GM18499 (cell line): ENCODE measurements around the gene SGTB.

Experiments used
- ATAC-seq: cut with Tn5 transposase; IDR thresholded peaks from one replicate; pipeline ENCODE4 v1.9.1; 2021; ENCODE audit warnings: moderate number of reproducible peaks; ENCODE audit not compliant: insufficient read depth, unreplicated experiment

The SGTB gene

GRCh38 chr5:65721720-65722574 is at the start of gene SGTB, which contains the start of gene NLN:
TSS of gene SGTB (minus strand) at chr5:65722109. CDS start at chr5:65720807, 1,302 bp downstream.
TSS of gene NLN (plus strand) at chr5:65722205. CDS start at chr5:65722374, 169 bp downstream.
- ATAC-seq = peak; percentile 57

- ATAC-seq = no peak
Measured at GRCh38 chr5:65771266-65771665, 49.4 kb upstream of the SGTB start.

GRCh38 chr5:65769539-65769938 is 47.6 kb upstream of the SGTB start:
- ATAC-seq = no peak

- no peak for ATAC-seq
Measured at GRCh38 chr5:65768723-65769346, 46.9 kb upstream of the SGTB start.

- no peak for ATAC-seq
Measured at GRCh38 chr5:65767565-65767964, 45.7 kb upstream of the SGTB start.

- ATAC-seq = no peak
Measured at GRCh38 chr5:65766781-65767180, 44.9 kb upstream of the SGTB start.

GRCh38 chr5:65766175-65766574 is 44.3 kb upstream of the SGTB start:
- ATAC-seq = no peak

GRCh38 chr5:65765582-65765981 is 43.7 kb upstream of the SGTB start:
- no peak for ATAC-seq

- ATAC-seq = no peak
Measured at GRCh38 chr5:65762234-65762633, 40.3 kb upstream of the SGTB start.

GRCh38 chr5:65760504-65761275 is 38.8 kb upstream of the SGTB start:
- ATAC-seq = no peak

- no peak for ATAC-seq
Measured at GRCh38 chr5:65758546-65759144, 36.7 kb upstream of the SGTB start.

GRCh38 chr5:65753189-65753588 is 31.3 kb upstream of the SGTB start:
- no peak for ATAC-seq

GRCh38 chr5:65750938-65751337 is 29.0 kb upstream of the SGTB start:
- ATAC-seq = no peak

GRCh38 chr5:65749956-65750355 is 28.0 kb upstream of the SGTB start:
- ATAC-seq = no peak

- no peak for ATAC-seq
Measured at GRCh38 chr5:65749221-65749844, 27.4 kb upstream of the SGTB start.

- ATAC-seq = no peak
Measured at GRCh38 chr5:65742565-65743231, 20.8 kb upstream of the SGTB start.

- ATAC-seq = no peak
Measured at GRCh38 chr5:65739162-65739561, 17.3 kb upstream of the SGTB start.

- no peak for ATAC-seq
Measured at GRCh38 chr5:65738305-65738704, 16.4 kb upstream of the SGTB start.

GRCh38 chr5:65737842-65738241 is 15.9 kb upstream of the SGTB start:
- ATAC-seq = no peak

GRCh38 chr5:65736011-65736410 is 14.1 kb upstream of the SGTB start:
- ATAC-seq = no peak
